Gastrocnemius medialis (tissue), 4 donors: ENCODE results near the gene WDR33. TPM values are rescaled to one million over a fixed set of nuclear protein-coding genes. Genes with fewer than 3 reads are reported as not detected.

Experiments
- ATAC-seq, 2 donors: fragments of 150-250 bp; one replicate each; pipeline ENCODE4 v1.9.1; 2016
- DNase-seq, 2 donors: peaks; one replicate each; pipeline ENCODE4 v3.0.0-alpha.2; 2019
- H3K27ac ChIP-seq, 4 donors: fragments of 200-600 bp; sonication (generic); 1 replicate in 1 of 4; 2 replicates in 3 of 4; pipeline ENCODE4 v1.5.1; 2016 to 2018; ENCODE audit warnings: mild to moderate bottlenecking in 2 of 4, moderate library complexity in 1 of 4
- H3K27me3 ChIP-seq, 3 donors: fragments of 200-600 bp; sonication (generic) in 2 of 3; 1 replicate in 1 of 3; 2 replicates in 2 of 3; pipeline versions ENCODE4 v1.5.1 to v1.6.0; 2016 to 2019; ENCODE audit warnings: mild to moderate bottlenecking in 1 of 3, moderate library complexity in 1 of 3
- H3K36me3 ChIP-seq, 2 donors: fragments of 200-600 bp; sonication (generic) in 1 of 2; one replicate each; pipeline ENCODE4 v1.5.1; 2017 to 2018
- H3K4me1 ChIP-seq, 2 donors: fragments of 200-600 bp; sonication (generic) in 1 of 2; one replicate each; pipeline ENCODE4 v1.5.1; 2016 to 2017; ENCODE audit warnings: mild to moderate bottlenecking in 2 of 2
- H3K4me3 ChIP-seq, 4 donors: fragments of 200-600 bp; sonication (generic) in 3 of 4; 1 replicate in 1 of 4; 2 replicates in 3 of 4; pipeline ENCODE4 v1.5.1; 2016 to 2019; ENCODE audit warnings: mild to moderate bottlenecking in 2 of 4
- H3K9me3 ChIP-seq, 3 donors: fragments of 200-600 bp; sonication (generic) in 2 of 3; 1 replicate in 1 of 3; 2 replicates in 2 of 3; pipeline ENCODE4 v1.5.1; 2016 to 2019
- POLR2A ChIP-seq, 2 donors: fragments of 450-650 bp; IDR thresholded peaks; one replicate each; pipeline ENCODE4 v1.6.1; 2017; ENCODE audit warnings: antibody characterized with exemption in 2 of 2, mild to moderate bottlenecking in 2 of 2, moderate library complexity in 2 of 2
- in situ Hi-C, 4 donors: fragments of 200-750 bp; cut with MboI; loops; one replicate each; pipeline versions ENCODE4 v1.15.0 to v1.8.0; 2017; ENCODE audit warnings: low sequenced_read_pairs in 4 of 4
- intact Hi-C: fragments of 100-400 bp; cut with DNase I; formaldehyde crosslinking; loops from one replicate; pipeline ENCODE4 v1.15.1; 2023; ENCODE audit warnings: low total_unique reads
- total RNA-seq, 4 donors: library from RNA; depleted of rRNA; stranded (reverse); fragments of >200 nt; gene quantifications; one replicate each; pipeline versions ENCODE4 v1.1.0 to v1.2.3, GENCODE V29; 2016
- TF ChIP-seq, protein P1 (sequence below), 5 experiments: fragments of 450-650 bp in 3 of 5; fragments of 200-600 bp in 2 of 5; sonication (generic) in 2 of 5; IDR thresholded peaks in 4 of 5; conservative IDR thresholded peaks in 1 of 5; 1 replicate in 4 of 5; 2 replicates in 1 of 5; pipeline ENCODE4 v1.5.1; 2016 to 2019; ENCODE audit warnings: antibody characterized with exemption in 5 of 5, mild to moderate bottlenecking in 3 of 5, moderate library complexity in 3 of 5

Gene WDR33
- total RNA-seq, 4 donors from 2014 or later, result 13.6 to 31.4 (median 20.6) TPM

GRCh38 chr2:127826047-127826446 lies 15.1 kb upstream of the WDR33 start:
- Histone ChIP-seq H3K36me3 (no peaks in the 10 kb centered on the region), H3K9me3 (no peaks in the 10 kb centered on the region), H3K4me3 (no peak overlapping the region), H3K27ac (no peak overlapping the region), H3K4me1 (no peaks in the 10 kb centered on the region), H3K27me3 (no peaks in the 10 kb centered on the region)
- ATAC-seq (no peak), DNase-seq (no peak)
- in situ Hi-C loops (no loop called here), intact Hi-C loops (no loop called here)
- TF ChIP-seq, protein P1, sequence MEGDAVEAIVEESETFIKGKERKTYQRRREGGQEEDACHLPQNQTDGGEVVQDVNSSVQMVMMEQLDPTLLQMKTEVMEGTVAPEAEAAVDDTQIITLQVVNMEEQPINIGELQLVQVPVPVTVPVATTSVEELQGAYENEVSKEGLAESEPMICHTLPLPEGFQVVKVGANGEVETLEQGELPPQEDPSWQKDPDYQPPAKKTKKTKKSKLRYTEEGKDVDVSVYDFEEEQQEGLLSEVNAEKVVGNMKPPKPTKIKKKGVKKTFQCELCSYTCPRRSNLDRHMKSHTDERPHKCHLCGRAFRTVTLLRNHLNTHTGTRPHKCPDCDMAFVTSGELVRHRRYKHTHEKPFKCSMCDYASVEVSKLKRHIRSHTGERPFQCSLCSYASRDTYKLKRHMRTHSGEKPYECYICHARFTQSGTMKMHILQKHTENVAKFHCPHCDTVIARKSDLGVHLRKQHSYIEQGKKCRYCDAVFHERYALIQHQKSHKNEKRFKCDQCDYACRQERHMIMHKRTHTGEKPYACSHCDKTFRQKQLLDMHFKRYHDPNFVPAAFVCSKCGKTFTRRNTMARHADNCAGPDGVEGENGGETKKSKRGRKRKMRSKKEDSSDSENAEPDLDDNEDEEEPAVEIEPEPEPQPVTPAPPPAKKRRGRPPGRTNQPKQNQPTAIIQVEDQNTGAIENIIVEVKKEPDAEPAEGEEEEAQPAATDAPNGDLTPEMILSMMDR (IDR thresholded peaks at IDR 0.05 in 4 of 5, conservative IDR thresholded peaks at IDR 0.05 in 1 of 5), result no peak
- TF ChIP-seq POLR2A (IDR thresholded peaks at IDR 0.05), result no peak

DNA sequence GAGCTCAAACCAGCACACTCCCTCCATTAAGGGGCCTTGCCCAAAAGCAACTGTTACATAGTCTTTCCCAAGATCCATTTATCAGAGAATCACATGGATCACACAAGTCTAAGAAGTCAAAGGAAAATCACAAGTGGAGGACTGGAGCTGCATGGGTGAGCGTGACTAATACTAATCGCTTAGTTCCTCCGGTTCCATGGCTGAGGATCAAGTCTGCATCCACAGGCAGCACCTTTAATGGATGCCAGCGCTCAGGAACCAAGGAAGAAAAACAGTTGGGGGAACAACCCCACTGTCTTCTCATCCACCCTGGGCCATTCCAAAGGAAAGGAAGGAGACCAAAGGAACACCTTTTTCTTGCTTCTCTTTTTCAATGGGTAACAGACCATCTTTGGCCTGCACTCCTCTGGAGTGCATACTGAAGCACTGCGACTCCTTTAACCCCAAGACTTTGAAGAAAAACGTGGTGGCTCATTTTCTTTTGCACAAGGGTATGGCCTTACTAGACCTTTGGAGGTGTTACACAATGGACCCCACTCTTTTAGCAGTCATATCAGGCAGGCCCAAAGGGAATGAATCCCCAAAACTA lies 9.2 kb upstream of the WDR33 start:
- H3K9me3 ChIP-seq, result no peaks in the 10 kb centered on the region
- DNase-seq, result no peak
- TF ChIP-seq, protein P1 (IDR thresholded peaks at IDR 0.05 in 4 of 5, conservative IDR thresholded peaks at IDR 0.05 in 1 of 5), result no peak
- no peak for TF ChIP-seq POLR2A (IDR thresholded peaks at IDR 0.05)
- no peak overlapping the region for H3K4me3 ChIP-seq
- H3K27ac ChIP-seq, result no peak overlapping the region
- no peaks in the 10 kb centered on the region for H3K27me3 ChIP-seq
- ATAC-seq, result no peak
- in situ Hi-C loops (no loop called here), intact Hi-C loops (no loop called here)
- no peaks in the 10 kb centered on the region for H3K36me3 ChIP-seq
- H3K4me1 ChIP-seq, result no peaks in the 10 kb centered on the region

- H3K27ac ChIP-seq, result no peak overlapping the region
- DNase-seq, result no peak
- intact Hi-C loops, result no loop called here
- no peak for TF ChIP-seq POLR2A (IDR thresholded peaks at IDR 0.05)
- TF ChIP-seq, protein P1 (IDR thresholded peaks at IDR 0.05 in 4 of 5, conservative IDR thresholded peaks at IDR 0.05 in 1 of 5), result no peak
- H3K4me3 ChIP-seq, result no peak overlapping the region
- no peaks in the 10 kb centered on the region for H3K4me1 ChIP-seq
- no peaks in the 10 kb centered on the region for H3K27me3 ChIP-seq
- H3K9me3 ChIP-seq, result no peaks in the 10 kb centered on the region
- in situ Hi-C loops, result no loop called here
- no peak for ATAC-seq
- H3K36me3 ChIP-seq, result no peaks in the 10 kb centered on the region
These were observed 7.9 kb upstream of the WDR33 start for GRCh38 chr2:127818794-127819425.

GRCh38 chr2:127818241-127818640 lies 7.3 kb upstream of the WDR33 start:
- no peaks in the 10 kb centered on the region for H3K36me3 ChIP-seq
- H3K27me3 ChIP-seq, result no peaks in the 10 kb centered on the region
- H3K9me3 ChIP-seq, result no peaks in the 10 kb centered on the region
- H3K4me3 ChIP-seq, result no peak overlapping the region
- H3K4me1 ChIP-seq, result no peaks in the 10 kb centered on the region
- intact Hi-C loops (no loop called here), in situ Hi-C loops (no loop called here)
- DNase-seq (no peak), ATAC-seq (no peak)
- H3K27ac ChIP-seq, result no peak overlapping the region
- no peak for TF ChIP-seq POLR2A (IDR thresholded peaks at IDR 0.05)
- TF ChIP-seq, protein P1 (IDR thresholded peaks at IDR 0.05 in 4 of 5, conservative IDR thresholded peaks at IDR 0.05 in 1 of 5), result no peak
